ENCODE results near the gene MAL. TPM values are rescaled to one million over a fixed set of nuclear protein-coding genes. Genes with fewer than 3 reads are reported as not detected.

The MAL gene
- total RNA-seq, 1 donor from 2014 or later = 9.6 TPM

DNA sequence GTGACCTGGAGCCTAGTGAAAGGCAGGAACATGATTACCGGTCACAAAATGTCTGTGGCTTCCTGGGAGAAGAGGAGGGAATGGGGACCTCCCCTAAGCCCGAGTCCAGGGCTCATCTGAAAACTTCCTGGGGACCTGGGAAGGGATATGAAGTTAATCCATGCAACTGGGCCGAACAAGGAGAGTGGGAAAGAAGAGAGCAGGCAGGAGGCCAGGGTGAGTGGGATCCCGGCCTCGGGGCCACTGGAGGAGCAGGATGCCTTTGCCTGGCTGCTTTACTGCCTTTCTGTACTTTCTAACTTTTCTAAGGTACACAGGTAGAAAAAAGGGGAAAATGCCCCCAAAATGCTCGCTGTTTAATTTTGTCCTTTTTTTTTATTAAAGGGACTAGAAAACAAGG, 43.4 kb upstream of the MAL start:
- TF ChIP-seq, protein P1, sequence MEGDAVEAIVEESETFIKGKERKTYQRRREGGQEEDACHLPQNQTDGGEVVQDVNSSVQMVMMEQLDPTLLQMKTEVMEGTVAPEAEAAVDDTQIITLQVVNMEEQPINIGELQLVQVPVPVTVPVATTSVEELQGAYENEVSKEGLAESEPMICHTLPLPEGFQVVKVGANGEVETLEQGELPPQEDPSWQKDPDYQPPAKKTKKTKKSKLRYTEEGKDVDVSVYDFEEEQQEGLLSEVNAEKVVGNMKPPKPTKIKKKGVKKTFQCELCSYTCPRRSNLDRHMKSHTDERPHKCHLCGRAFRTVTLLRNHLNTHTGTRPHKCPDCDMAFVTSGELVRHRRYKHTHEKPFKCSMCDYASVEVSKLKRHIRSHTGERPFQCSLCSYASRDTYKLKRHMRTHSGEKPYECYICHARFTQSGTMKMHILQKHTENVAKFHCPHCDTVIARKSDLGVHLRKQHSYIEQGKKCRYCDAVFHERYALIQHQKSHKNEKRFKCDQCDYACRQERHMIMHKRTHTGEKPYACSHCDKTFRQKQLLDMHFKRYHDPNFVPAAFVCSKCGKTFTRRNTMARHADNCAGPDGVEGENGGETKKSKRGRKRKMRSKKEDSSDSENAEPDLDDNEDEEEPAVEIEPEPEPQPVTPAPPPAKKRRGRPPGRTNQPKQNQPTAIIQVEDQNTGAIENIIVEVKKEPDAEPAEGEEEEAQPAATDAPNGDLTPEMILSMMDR (IDR thresholded peaks at IDR 0.05; ENCODE audit: insufficient read depth, low read length, poor library complexity, severe bottlenecking) = no peak
- Histone ChIP-seq H3K36me3 (ENCODE audit: control insufficient read depth, insufficient read depth, low read length) (no peaks in the 10 kb centered on the region), H3K4me3 (ENCODE audit: low read depth, low read length) (no peak overlapping the region), H3K27me3 (ENCODE audit: control insufficient read depth, insufficient read depth, low read length) (peaks cover 4% of the 10 kb centered on the region)
- no peak for DNase-seq (ENCODE audit: low read depth)

GRCh38 chr2:94982675-94983074, 42.8 kb upstream of the MAL start:
- Histone ChIP-seq H3K27me3 (ENCODE audit: control insufficient read depth, insufficient read depth, low read length) (peaks cover 2% of the 10 kb centered on the region), H3K36me3 (ENCODE audit: control insufficient read depth, insufficient read depth, low read length) (no peaks in the 10 kb centered on the region), H3K4me3 (ENCODE audit: low read depth, low read length) (no peak overlapping the region)
- TF ChIP-seq, protein P1 (IDR thresholded peaks at IDR 0.05; ENCODE audit: insufficient read depth, low read length, poor library complexity, severe bottlenecking) = no peak
- DNase-seq (ENCODE audit: low read depth) = peak; percentile 68

DNA sequence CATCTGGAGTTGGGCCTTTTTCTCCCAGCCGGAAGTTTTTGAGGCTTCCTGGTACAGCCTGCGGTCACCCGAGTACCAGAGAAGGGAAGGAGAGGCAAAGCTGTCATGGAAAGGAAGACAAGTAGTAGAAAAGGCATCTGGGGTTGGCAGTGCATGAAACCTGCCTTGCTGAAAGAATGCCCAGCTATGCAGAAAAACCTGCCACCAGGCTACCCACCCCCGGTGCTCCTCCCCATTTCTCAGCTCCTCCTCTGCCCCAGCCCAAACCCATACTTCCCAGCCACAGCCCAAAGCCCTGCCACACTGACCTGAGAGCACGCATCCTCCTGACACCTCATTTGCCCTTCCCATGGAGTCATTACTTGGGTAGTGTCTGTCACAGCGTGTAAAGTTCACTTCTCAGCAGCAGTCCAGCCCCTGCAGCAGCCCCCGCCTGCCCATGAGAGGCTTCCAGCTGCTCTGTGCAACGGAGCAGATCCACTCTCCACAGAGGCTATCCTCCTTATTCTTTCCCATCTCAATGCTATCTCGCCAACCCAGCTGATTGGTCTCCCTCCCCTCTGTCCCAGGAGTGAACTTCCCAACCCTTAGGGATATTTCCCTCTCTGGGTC, 40.4 kb upstream of the MAL start:
- TF ChIP-seq, protein P1 (IDR thresholded peaks at IDR 0.05; ENCODE audit: insufficient read depth, low read length, poor library complexity, severe bottlenecking) = no peak
- no peak overlapping the region for H3K4me3 ChIP-seq (ENCODE audit: low read depth, low read length)
- no peaks in the 10 kb centered on the region for H3K27me3 ChIP-seq (ENCODE audit: control insufficient read depth, insufficient read depth, low read length)
- no peak for DNase-seq (ENCODE audit: low read depth)
- no peaks in the 10 kb centered on the region for H3K36me3 ChIP-seq (ENCODE audit: control insufficient read depth, insufficient read depth, low read length)

DNA sequence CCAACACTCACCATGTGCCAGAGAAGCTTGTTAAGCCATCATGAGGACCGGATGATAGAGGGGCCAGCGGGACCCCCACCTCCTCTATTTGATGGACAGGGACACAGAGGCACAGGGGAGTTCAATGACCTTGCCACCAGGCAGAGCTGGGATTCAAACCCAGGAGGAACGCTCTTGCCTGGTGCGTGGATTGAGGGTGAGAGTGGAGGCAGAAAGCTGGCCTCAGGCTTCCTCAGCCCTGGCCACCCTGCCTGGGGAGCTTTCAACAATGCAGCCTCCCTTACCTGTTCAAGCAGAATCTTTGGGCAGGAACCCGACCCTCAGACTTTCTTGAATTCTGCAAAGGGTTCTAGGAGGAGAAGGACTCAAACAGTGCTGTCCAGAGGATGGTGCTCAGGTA, 39.9 kb upstream of the MAL start:
- Histone ChIP-seq H3K27me3 (ENCODE audit: control insufficient read depth, insufficient read depth, low read length) (no peaks in the 10 kb centered on the region), H3K4me3 (ENCODE audit: low read depth, low read length) (no peak overlapping the region), H3K36me3 (ENCODE audit: control insufficient read depth, insufficient read depth, low read length) (no peaks in the 10 kb centered on the region)
- no peak for DNase-seq (ENCODE audit: low read depth)
- TF ChIP-seq, protein P1 (IDR thresholded peaks at IDR 0.05; ENCODE audit: insufficient read depth, low read length, poor library complexity, severe bottlenecking) = no peak

- H3K27me3 ChIP-seq (ENCODE audit: control insufficient read depth, insufficient read depth, low read length) = no peaks in the 10 kb centered on the region
- no peaks in the 10 kb centered on the region for H3K36me3 ChIP-seq (ENCODE audit: control insufficient read depth, insufficient read depth, low read length)
- TF ChIP-seq, protein P1 (IDR thresholded peaks at IDR 0.05; ENCODE audit: insufficient read depth, low read length, poor library complexity, severe bottlenecking) = peak; percentile 84
- no peak for DNase-seq (ENCODE audit: low read depth)
- no peak overlapping the region for H3K4me3 ChIP-seq (ENCODE audit: low read depth, low read length)
These were observed 39.0 kb upstream of the MAL start for GRCh38 chr2:94986392-94986963.

Data from kidney epithelial cell (primary cell).